HL-60/S4 treated with retinoic acid at 250 ng/mL for 4 days and 3 days (cell line): Measurements from ENCODE around the gene MYZAP.

Source experiments
- in situ Hi-C: fragments of 300-500 bp; cut with MboI; formaldehyde crosslinking; loops from 2 replicates; pipeline ENCODE4 v1.7.0; 2022; ENCODE audit warnings: low sequenced_read_pairs

Gene MYZAP

DNA sequence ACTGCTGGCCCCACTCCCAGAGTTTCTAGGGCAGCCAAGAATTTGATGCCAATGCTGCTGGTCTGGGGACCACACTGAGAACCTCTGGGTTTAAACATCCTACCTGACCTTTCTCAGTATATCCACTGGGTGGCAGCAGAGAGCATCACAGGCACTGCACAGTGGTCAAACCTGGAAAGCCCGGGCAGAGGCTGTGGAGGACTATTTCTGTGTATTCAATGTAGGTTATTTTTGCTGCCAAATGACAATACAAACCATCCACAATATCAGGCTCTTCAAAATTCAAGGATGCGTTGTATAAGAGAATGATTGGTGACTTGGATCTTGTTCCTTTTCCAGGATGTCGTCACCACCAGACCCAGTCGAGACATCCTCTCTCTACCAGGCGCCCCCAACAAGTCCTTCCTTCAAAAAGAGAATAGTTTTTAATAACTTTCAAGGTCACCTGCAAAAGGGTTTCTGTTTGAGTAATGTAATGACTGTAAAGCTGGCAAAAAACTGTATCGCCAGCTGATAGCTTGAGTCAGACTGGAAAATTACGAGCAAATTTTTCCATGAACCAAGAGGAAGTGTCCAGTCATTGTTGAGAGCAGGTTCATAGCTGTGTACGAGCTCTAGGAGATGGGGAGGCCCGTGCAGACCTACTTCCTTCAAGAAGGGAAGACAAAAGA lies 30.5 kb upstream of the MYZAP start:
- in situ Hi-C loops, result loop anchor here (25.0 kb wide), 2 partner anchors 301 to 626 kb away; no protein-coding TSS in a partner anchor

DNA sequence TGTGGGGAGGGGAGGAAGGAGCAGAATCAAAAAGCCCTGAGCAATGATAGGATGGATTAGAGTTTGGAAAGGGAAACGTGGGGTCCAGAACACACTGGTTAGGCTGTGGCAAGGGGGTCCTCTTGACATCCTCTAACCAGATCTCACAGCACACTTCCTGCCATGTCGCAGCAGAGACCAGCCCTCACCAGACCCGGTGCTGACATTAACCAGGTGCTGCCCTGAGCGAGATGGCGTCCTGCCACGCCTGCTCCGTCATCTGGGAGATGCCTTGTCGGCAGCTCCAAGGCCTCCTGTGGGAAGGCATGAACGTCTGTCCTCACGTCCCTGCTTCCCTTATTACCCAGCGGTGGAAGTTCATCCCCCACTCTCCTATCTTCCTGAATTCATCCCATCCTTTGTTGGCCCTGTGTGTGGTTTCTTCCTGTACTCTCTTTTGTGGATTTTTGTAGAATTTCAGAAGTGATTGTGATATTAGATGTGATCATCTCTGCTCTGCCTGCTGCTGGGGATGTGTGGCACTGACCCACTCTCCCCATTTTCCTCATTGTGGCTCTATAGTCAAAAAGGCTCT lies 29.4 kb upstream of the MYZAP start:
- in situ Hi-C loops, result loop anchor here (25.0 kb wide), 2 partner anchors 300 to 625 kb away; no protein-coding TSS in a partner anchor

DNA sequence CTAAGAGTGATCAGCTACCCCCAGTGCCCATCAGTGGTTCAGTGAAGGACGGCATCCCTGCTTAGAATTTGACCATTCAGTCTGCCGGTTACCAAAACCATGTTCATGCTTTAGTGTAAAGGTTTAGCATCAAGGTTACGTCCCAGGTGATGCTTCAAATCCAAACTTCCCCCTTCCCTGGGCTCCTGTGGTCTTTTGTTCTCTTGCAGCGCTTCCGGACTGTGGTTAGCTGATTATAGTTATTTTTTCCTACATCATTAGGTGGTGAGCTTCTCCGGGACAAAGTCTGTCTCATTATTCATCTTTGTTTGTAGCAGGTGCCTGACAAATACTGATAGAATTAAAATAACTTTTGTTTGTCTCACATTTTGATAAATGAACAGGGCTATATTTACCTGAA lies 28.3 kb upstream of the MYZAP start:
- in situ Hi-C loops, result loop anchor here (25.0 kb wide), 2 partner anchors 299 to 624 kb away; no protein-coding TSS in a partner anchor

DNA sequence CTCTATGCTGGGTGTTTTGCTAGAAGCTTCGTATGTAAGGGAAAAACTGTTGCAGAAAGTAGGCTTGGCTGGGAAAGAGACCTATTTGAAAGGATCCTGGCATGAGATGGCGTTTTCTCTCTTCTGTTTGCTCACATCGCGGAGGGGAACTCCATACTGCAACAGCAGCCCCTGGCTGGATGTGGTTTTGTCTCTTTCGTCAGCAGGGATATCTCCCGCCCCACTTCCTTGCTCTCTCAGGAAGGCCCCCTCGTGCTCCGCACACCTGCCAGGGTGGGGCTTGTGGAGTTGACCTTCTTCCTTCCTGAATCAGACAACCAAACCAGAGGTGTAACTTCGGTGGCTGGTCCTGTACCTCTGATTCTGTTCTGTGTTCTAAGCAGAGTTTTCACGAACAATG lies 26.4 kb upstream of the MYZAP start:
- in situ Hi-C loops, result loop anchor here (25.0 kb wide), 2 partner anchors 297 to 622 kb away; no protein-coding TSS in a partner anchor

DNA sequence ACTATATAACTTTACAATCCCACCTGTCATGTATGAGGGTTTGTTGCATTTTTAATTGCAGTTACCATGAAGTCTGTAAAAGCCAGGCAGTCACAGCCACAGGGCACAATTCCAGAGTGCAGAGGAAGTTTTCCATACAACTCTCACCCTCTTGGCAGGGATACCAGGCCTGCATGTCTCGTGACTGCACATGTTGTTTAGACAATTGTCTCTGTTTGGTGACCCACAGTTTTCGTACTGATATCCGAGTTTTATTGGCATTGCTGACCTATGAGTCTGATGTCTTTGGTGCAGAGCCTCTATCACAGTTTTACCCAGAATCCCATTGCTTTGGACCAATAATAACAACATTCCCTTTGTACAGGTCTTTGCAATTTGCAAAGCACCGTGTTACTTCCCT lies 24.9 kb upstream of the MYZAP start:
- in situ Hi-C loops, result loop anchor here (25.0 kb wide), 2 partner anchors 295 to 620 kb away; no protein-coding TSS in a partner anchor

DNA sequence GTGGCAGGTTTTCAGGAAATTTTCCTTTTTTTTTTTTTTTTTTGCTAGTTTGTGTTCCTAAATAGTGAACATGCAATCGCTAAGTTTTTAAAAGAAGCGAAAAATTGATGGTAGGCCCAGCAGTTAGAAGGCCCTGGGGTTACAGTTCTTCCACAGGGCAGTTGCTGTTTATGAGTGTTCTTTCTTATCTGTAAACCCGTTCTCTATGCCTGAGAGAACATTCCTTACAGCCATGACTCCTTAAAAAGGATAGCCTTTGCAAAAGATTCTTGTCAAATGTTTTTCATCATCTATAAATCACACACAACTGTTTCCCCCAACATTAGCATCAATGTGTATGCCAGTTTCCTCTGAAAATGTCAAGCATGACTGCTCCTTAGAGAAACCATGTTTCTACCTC lies 23.8 kb upstream of the MYZAP start:
- in situ Hi-C loops, result loop anchor here (25.0 kb wide), 2 partner anchors 294 to 619 kb away; no protein-coding TSS in a partner anchor

DNA sequence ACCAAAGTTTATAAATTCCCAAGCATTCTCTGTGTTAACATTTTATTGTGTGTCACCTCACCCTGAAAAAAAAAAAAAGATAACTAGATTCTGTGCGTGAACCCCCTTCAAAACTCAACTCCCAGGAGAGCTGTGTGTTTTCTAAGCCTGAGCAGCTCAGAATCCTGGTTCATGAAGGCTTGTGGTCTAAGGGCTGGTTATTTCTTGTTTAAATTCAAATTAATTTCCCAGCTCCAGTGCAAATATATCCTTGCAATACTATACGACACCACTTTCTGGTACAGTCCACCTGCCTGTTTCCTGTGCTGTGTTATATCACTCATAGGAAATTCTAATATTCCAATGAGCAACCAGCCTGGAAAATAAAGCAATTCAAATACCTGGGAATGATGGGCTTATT lies 23.4 kb upstream of the MYZAP start:
- in situ Hi-C loops, result loop anchor here (25.0 kb wide), 2 partner anchors 294 to 619 kb away; no protein-coding TSS in a partner anchor

DNA sequence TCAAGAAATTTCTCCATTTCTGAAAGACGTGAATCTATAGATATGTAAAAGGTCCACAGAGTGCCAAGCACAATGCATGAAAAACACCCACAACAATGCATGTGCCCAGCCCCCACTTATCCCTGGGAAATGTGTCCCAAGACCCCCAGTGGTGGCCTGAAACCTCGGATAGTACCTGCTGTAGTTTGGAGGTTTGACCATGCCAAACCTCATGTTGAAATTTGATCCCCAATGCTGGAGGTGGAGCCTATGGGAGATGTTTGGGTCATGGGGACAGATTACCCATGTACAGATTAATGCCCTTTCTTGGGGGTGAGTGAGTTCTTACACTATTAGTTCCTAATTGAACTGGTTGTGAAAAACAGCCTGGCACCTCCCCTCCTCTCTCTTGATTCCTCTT lies 21.4 kb upstream of the MYZAP start:
- in situ Hi-C loops, result loop anchor here (25.0 kb wide), 2 partner anchors 292 to 617 kb away; no protein-coding TSS in a partner anchor

DNA sequence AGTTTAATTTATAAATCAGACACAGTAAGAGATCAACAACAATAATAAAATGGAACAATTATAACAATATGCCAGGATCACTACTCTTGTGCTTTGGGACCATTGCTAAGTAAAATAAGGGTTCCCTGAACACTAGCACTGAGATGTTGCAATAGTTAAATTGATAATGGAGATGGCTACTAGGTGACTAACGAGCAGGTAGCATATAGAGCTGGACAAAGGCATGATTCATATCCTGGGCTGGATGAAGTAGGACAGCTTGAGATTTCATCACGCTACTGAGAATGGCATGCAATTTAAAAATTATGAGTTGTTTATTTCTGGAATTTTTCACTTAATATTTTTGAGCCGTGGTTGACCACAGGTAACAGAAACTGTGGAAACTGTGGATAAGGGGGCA lies 20.7 kb upstream of the MYZAP start:
- in situ Hi-C loops, result loop anchor here (25.0 kb wide), 2 partner anchors 291 to 616 kb away; no protein-coding TSS in a partner anchor

DNA sequence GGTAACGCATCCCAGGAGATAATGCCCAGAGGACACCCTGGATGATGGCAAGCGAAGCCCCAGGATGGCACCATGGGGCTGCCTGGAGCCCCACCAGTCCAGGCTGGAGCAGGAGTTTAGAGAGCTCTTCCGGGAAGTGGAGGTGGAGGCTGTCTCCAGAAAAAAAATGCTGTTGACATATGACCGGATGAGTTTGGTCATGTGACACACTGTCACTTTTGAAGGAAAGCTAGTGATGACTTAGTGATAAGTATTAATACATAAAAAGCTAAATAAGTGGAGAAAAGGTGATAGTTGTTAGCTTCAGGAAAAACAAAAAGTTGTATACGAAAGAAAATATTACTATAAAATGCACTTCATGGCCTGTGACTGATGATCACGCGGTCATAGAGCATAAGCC lies 20.0 kb upstream of the MYZAP start:
- in situ Hi-C loops, result loop anchor here (25.0 kb wide), 2 partner anchors 291 to 616 kb away; no protein-coding TSS in a partner anchor

DNA sequence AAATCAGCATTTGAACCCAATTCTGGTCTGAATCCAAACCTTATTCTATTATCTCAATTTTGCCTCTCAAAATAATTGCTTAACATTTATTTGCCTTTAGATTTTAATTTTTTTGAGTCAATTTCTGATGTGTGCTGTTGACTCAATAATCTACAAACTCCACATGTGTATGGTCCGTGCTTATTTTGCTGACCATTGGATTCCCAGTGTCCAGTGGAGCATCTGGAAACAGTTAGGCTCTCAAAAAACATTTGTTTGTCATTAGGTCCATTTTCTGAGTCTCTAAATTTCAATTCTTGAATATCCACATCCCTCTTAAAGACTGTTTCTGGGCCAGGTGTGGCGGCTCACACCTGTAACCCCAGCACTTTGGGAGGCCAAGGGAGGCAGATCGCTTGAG lies 19.2 kb upstream of the MYZAP start:
- in situ Hi-C loops, result loop anchor here (25.0 kb wide), 2 partner anchors 290 to 615 kb away; no protein-coding TSS in a partner anchor

DNA sequence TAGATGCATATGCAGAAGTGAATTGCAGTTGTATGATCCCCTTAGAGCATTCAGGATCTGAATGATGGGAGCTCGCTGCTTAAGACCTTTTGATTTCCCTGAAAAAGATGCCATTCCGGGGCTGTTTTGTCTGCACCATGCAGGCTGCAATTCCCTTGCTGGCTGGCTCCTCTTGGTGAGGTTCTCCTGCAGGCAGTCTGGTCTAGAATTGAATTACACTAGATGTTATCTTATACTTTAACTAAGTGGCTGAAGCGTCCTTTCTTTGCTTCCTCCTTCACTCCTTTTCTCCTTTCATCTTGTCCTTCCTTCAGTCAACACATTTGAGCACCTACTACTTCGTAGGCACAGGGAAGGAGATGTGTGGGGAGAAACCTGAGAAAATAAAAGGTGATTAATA lies 18.6 kb upstream of the MYZAP start:
- in situ Hi-C loops, result loop anchor here (25.0 kb wide), 2 partner anchors 289 to 614 kb away; no protein-coding TSS in a partner anchor

DNA sequence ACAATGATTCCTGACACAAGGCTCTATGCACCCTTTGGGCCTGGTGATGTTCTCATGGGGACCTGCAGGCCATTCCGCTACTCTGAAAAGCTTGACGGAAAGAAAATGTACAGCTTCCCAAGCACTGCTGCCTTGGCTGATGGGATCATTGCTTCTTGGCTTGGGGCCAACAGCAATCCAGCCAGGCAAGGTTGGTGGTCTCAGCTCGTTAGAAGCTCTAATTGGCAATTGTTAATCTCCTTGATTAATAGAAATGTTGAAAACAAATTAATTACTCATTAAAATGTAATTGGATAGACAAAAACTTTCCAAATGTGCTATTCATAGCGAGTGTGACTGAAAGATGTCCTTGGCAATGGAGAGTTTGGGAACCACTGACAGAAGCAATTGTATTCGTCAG lies 16.3 kb upstream of the MYZAP start:
- in situ Hi-C loops, result no loop called here

DNA sequence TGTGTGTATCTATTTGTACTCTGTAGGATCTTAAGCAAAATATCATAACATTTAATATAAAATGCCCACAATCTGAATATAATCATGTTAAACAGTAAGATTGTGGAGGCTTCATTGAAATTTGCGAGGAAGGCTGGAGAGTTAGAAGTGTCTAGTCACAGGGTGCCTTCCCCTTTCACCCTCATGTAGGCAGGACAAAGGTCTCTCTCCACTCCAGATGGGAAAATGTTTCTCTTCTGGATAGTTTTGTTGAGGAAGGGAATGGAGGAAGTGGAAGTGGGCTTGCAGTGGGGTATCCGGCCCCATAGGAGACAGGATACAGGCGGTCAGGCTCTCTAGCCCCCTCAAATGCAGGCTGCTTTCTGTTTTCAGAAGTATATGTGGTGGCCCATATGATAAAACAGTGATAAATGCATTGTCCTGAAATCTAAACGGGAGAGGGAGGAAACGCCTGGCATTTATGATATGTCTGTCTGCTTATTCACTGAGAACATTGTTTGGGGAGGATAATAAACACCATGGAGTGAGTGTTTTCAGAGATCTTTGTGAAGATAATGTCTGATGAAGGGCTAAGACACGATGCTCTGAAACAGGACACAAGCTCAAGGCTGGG lies 13.3 kb upstream of the MYZAP start:
- in situ Hi-C loops, result no loop called here

DNA sequence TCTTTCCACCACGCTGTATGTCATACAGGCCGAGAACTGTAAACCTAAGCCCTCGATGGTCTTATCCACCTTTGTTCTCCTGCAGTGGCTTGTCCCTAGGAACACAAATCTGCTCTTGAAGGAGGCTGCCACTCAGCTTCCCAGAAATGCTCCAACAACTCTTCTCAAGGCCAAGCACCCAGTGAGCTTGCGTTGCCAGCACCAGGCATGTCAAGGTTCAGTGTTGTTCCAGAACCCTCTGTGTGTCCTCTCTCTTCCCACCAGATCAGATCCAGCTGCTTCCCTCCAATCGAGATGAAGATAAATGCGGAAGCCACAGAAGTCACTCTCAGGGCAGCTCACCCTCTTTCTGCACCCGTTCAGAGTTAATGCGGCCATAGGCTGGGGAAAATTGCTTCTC lies 11.3 kb upstream of the MYZAP start:
- in situ Hi-C loops, result no loop called here

DNA sequence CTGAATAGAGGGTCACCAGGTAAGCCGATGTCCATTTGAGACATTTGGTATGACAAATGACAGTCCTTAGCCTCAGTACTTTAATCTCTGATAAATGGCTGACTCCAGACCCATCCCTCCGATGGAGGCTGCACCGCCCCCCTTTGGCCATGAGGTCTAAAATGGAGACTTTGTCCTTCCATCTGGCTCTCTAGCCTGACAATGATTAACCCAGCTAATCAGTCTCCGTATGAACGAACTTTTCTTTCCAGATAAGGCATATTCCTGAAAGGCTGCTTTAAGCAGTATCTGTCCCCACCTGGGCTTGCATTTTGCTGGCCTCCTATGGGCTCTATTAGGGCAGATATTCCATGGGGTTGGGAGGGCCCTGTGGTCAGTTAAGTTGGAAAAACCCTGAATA lies 10.8 kb upstream of the MYZAP start:
- in situ Hi-C loops, result no loop called here

DNA sequence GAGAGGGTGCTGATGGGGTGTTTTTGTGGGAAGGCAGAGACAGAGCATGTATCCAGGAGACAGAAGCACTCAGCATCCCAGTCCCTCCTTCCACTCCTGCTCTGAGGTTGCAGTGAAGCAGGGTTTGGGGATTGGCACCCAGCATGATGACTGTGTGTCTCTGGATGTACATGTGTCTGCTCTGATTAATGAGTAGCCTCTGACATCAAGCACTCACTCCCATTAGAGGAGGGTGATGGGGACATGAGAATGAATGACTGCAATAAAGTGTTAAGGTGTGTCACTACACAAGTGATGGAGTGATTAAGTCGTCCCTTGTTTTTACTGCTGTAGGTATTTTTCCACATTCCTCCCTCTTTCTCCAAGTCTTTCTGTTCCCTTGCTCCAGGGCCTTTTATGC lies 9.6 kb upstream of the MYZAP start:
- in situ Hi-C loops, result no loop called here

DNA sequence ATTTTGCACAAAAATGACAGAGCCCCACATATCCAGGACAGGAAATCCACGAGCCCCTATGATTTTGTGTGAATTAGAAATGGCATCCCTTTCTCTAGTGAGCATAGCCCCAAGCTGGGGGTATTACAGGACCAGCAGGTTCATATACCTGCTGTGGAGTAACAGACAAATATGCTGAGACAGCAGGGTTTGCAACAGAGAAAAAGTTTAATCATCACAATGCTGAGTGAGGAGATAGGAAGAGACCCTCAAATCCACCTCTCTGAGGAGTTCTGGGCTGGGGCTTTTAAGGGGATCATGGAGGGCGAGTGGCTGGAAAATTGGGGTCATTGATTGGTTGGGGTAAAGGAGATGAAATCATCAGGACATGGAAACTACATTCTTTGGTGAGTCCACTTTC lies 8.4 kb upstream of the MYZAP start:
- in situ Hi-C loops, result no loop called here

DNA sequence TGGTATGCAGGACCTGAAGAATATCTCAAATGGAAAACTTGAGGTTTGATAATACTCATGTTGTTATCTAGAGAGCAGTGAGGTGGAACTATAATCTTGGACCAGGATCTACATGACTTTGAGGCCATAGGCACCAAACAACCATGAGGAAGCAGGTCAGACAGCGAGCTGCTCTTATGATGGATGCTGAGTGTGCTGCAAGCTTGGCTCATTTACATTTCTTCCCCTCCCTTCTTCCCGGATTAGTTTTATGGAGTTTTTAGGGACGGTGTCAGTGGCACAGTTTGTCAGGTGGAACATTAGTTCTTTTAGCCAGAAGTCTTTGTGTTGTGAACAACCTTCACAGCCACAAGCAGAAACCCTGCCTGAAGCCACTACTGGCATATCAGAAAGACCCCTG lies 8.0 kb upstream of the MYZAP start:
- in situ Hi-C loops, result no loop called here

DNA sequence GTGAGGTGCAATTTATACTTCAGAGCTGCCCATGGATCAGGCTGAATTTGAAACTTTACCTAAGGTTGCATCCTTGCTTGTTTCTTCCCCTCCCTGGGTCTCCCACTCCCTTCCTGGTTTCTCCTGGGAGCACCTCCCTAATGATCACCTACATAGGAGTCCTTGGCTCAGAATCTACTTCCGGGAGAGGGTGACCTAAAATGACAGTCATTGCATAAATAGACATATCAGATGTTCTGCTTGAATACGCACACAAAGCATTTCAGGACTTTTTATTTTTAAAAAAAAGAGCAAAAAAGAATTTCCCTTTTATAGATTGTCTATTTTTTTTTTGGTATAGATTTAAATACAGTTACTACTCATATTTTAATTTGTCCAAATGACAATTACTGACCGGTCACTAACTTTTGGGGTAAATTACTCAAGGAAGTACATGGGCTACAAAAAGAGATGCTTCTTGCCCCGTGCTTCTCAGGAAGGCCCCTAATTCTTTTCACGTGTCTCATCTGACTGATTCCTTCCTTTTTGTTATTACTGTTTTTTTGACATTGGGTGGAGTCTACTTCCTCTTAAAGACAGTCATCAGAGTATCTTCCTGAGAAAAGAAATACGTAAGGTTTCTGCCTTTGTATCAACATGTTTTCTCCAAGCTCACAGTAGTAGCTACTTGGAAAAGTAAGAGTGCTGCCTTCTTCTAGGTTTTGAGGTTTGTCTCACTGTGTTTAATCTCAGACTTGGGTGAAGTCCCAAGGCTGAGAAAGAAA lies 4.9 kb upstream of the MYZAP start:
- in situ Hi-C loops, result no loop called here

DNA sequence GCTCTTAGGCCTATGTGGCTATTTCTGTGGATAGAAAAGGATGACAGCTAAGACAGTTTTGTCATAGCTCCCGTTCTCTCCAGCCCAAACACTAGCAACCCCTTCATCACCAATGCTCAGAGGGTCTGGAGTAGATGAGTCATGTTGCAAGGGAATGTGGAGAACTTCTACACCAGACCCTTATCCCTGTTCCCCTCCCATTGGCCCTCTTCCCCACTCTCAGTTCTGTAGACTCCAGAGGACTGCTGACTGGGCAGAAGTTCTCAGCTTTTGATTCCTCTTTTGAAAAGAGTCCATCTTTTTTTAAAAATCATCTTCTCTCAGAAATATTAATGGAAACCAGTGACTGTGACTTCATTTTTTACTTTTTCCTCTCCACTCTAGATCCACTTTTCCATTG lies 2.4 kb upstream of the MYZAP start:
- in situ Hi-C loops, result no loop called here
